H1 (cell line): ENCODE data around the gene GPC3. TPM values are rescaled to one million over a fixed set of nuclear protein-coding genes. Genes with fewer than 3 reads are reported as not detected.

ENCODE experiments used
- CTCF ChIA-PET: fragments of 300-600 bp; sonication (Branson Sonifier 250); formaldehyde crosslinking; loops from one replicate; lab custom pipeline; 2021; ENCODE audit not compliant: partially characterized antibody; lab: Charles Lee
- POLR2A ChIA-PET: fragments of 300-600 bp; sonication (Branson Sonifier 250); formaldehyde crosslinking; loops from one replicate; lab custom pipeline; 2021; ENCODE audit warnings: inconsistent platforms; ENCODE audit not compliant: partially characterized antibody; lab: Charles Lee
- DNase-seq, 2 experiments: peaks; one replicate each; pipeline versions ENCODE4 v3.0.0 to v3.0.0-alpha.2; 2010 to 2022; ENCODE audit warnings: low spot score in 2 of 2, low read depth in 1 of 2, mixed read lengths in 1 of 2
- FAIRE-seq: peaks from 2 replicates; lab custom pipeline; 2011; peaks lifted over from hg19 to GRCh38; lab: Jason Lieb, UNC
- H2AFZ ChIP-seq: 2 replicates; pipeline ENCODE4 v1.8.1; 2012; ENCODE audit warnings: low read length, inconsistent platforms
- H2AK5ac ChIP-seq: 2 replicates; pipeline ENCODE4 v1.6.1; 2013; ENCODE audit warnings: low read depth, low read length
- H2BK120ac ChIP-seq: replicated peaks from 2 replicates; pipeline ENCODE3; 2013; ENCODE audit warnings: low read depth, low read length, inconsistent platforms
- H2BK12ac ChIP-seq: 2 replicates; pipeline ENCODE4 v1.6.1; 2013; ENCODE audit warnings: low read depth, low read length
- H2BK15ac ChIP-seq: 2 replicates; pipeline ENCODE4 v1.6.1; 2013; ENCODE audit warnings: low read length
- H2BK20ac ChIP-seq: 2 replicates; pipeline ENCODE4 v1.6.1; 2013; ENCODE audit warnings: low read length
- H2BK5ac ChIP-seq: 2 replicates; pipeline ENCODE4 v1.6.1; 2013; ENCODE audit warnings: low read depth, low read length
- H3K14ac ChIP-seq: 2 replicates; pipeline ENCODE4 v1.6.1; 2013; ENCODE audit warnings: inconsistent platforms; ENCODE audit not compliant: insufficient read length
- H3K18ac ChIP-seq: 2 replicates; pipeline ENCODE4 v1.6.1; 2013; ENCODE audit warnings: low read length; ENCODE audit errors: extremely low read depth
- H3K23ac ChIP-seq: 2 replicates; pipeline ENCODE4 v1.6.1; 2013; ENCODE audit warnings: inconsistent platforms; ENCODE audit not compliant: insufficient read length
- H3K23me2 ChIP-seq: 2 replicates; pipeline ENCODE4 v1.6.1; 2013; ENCODE audit warnings: low read depth, low read length
- H3K27ac ChIP-seq: 2 replicates; pipeline ENCODE4 v1.6.1; 2011; ENCODE audit warnings: low read depth, low read length, inconsistent platforms
- H3K27me3 ChIP-seq, 4 experiments: replicated peaks in 1 of 4; 1 replicate in 1 of 4; 2 replicates in 3 of 4; pipeline versions ENCODE4 v1.6.1 to v1.8.1; 2011 to 2013; ENCODE audit warnings: low read length in 3 of 4, mild to moderate bottlenecking in 3 of 4, inconsistent platforms in 2 of 4, mixed read lengths in 2 of 4, moderate library complexity in 1 of 4; ENCODE audit not compliant: control insufficient read depth in 3 of 4, insufficient read depth in 3 of 4; ENCODE audit errors: extremely low read depth in 1 of 4
- H3K36me3 ChIP-seq, 4 experiments: 2 replicates each; pipeline versions ENCODE4 v1.6.1 to v1.8.1; 2011 to 2013; ENCODE audit warnings: mild to moderate bottlenecking in 4 of 4, low read length in 3 of 4, moderate library complexity in 2 of 4, control low read depth in 1 of 4, inconsistent platforms in 1 of 4; ENCODE audit not compliant: insufficient read depth in 4 of 4, control insufficient read depth in 2 of 4
- H3K4ac ChIP-seq: replicated peaks from 2 replicates; pipeline ENCODE3; 2013; ENCODE audit warnings: low read length, low read depth, mixed read lengths, inconsistent platforms; ENCODE audit not compliant: insufficient read length
- H3K4me1 ChIP-seq, 4 experiments: replicated peaks in 1 of 4; 1 replicate in 1 of 4; 2 replicates in 3 of 4; pipeline versions ENCODE4 v1.6.1 to v1.8.1; 2011 to 2013; ENCODE audit warnings: low read length in 3 of 4, inconsistent platforms in 2 of 4, mixed read lengths in 1 of 4; ENCODE audit not compliant: insufficient read depth in 4 of 4, control insufficient read depth in 3 of 4
- H3K4me2 ChIP-seq, 2 experiments: 2 replicates each; pipeline versions ENCODE4 v1.6.1 to v1.8.1; 2011 to 2013; ENCODE audit warnings: low read depth in 2 of 2, low read length in 2 of 2, control low read depth in 1 of 2, inconsistent platforms in 1 of 2, mild to moderate bottlenecking in 1 of 2; ENCODE audit not compliant: insufficient read depth in 1 of 2
- H3K4me3 ChIP-seq, 4 experiments: fragments of 200-600, 300-600 bp in 1 of 4; sonication (generic), shearing (Covaris generic), sonication (Bioruptor Twin) in 1 of 4; 2 replicates each; pipeline versions ENCODE4 v1.5.1 to v1.8.1; 2011 to 2016; ENCODE audit warnings: low read length in 4 of 4, low read depth in 3 of 4, control low read depth in 2 of 4, inconsistent platforms in 2 of 4, mild to moderate bottlenecking in 2 of 4, mixed read lengths in 1 of 4, moderate library complexity in 1 of 4; ENCODE audit not compliant: insufficient read depth in 2 of 4; ENCODE audit errors: extremely low read depth in 1 of 4
- H3K56ac ChIP-seq: replicated peaks from 2 replicates; pipeline ENCODE3; 2013; ENCODE audit warnings: low read depth, mild to moderate bottlenecking, mixed read lengths, low read length, inconsistent platforms; ENCODE audit not compliant: insufficient read length
- H3K79me1 ChIP-seq: 2 replicates; pipeline ENCODE4 v1.6.1; 2013; ENCODE audit warnings: low read depth, low read length, control low read depth
- H3K79me2 ChIP-seq, 2 experiments: 2 replicates each; pipeline versions ENCODE4 v1.6.1 to v1.8.1; 2012 to 2013; ENCODE audit warnings: low read length in 2 of 2, mild to moderate bottlenecking in 2 of 2, inconsistent platforms in 1 of 2; ENCODE audit not compliant: insufficient read depth in 2 of 2, control insufficient read depth in 1 of 2
- H3K9ac ChIP-seq, 4 experiments: replicated peaks in 1 of 4; 1 replicate in 1 of 4; 2 replicates in 3 of 4; pipeline versions ENCODE4 v1.6.1 to v1.8.1; 2011 to 2013; ENCODE audit warnings: low read depth in 3 of 4, low read length in 3 of 4, control low read depth in 2 of 4, mild to moderate bottlenecking in 2 of 4, moderate library complexity in 2 of 4, inconsistent platforms in 1 of 4; ENCODE audit errors: extremely low read depth in 1 of 4
- H3K9me3 ChIP-seq, 2 experiments: 2 replicates each; pipeline versions ENCODE4 v1.6.1 to v1.8.1; 2012 to 2013; ENCODE audit warnings: mild to moderate bottlenecking in 2 of 2, moderate library complexity in 2 of 2, control low read depth in 1 of 2, inconsistent platforms in 1 of 2, low read depth in 1 of 2, low read length in 1 of 2, mixed read lengths in 1 of 2; ENCODE audit not compliant: insufficient read depth in 2 of 2
- H4K20me1 ChIP-seq, 2 experiments: replicated peaks in 1 of 2; 2 replicates each; pipeline versions ENCODE3 to v1.8.1; 2011 to 2013; ENCODE audit warnings: inconsistent platforms in 2 of 2, low read length in 2 of 2, mild to moderate bottlenecking in 1 of 2; ENCODE audit not compliant: insufficient read depth in 2 of 2, control insufficient read depth in 1 of 2
- H4K5ac ChIP-seq: 2 replicates; pipeline ENCODE4 v1.6.1; 2013; ENCODE audit warnings: low read length, low read depth, mixed read lengths, inconsistent platforms; ENCODE audit not compliant: insufficient read length
- H4K8ac ChIP-seq: 2 replicates; pipeline ENCODE4 v1.8.0; 2013; ENCODE audit warnings: mild to moderate bottlenecking, moderate library complexity, low read length, inconsistent platforms; ENCODE audit not compliant: insufficient read depth; ENCODE audit errors: extremely low read depth
- H4K91ac ChIP-seq: replicated peaks from 2 replicates; pipeline ENCODE3; 2013; ENCODE audit warnings: low read length, mixed read lengths, inconsistent platforms; ENCODE audit not compliant: insufficient read length
- CBX8 ChIP-seq: fragments of 300-800, 300-1000 bp; sonication (generic); IDR thresholded peaks from 2 replicates; pipeline ENCODE4 v1.7.1; 2016; ENCODE audit warnings: low read depth, low read length, borderline replicate concordance
- CREB1 ChIP-seq: IDR thresholded peaks from 2 replicates; pipeline ENCODE4 v1.6.1; 2012; ENCODE audit warnings: inconsistent platforms
- NANOG ChIP-seq: IDR thresholded peaks from 2 replicates; pipeline ENCODE4 v1.6.1; 2011; ENCODE audit warnings: low read length, low read depth, mild to moderate bottlenecking, inconsistent platforms; ENCODE audit not compliant: insufficient read depth, poor library complexity, severe bottlenecking
- POU5F1 ChIP-seq: IDR thresholded peaks from 2 replicates; pipeline ENCODE4 v1.6.1; 2011; ENCODE audit warnings: low read depth, mild to moderate bottlenecking, low read length, moderate library complexity
- polyA plus RNA-seq, 7 experiments: library from polyadenylated mRNA; depleted of rRNA in 3 of 7; stranded (reverse) in 5 of 7; unstranded in 2 of 7; fragments of >200 nt in 5 of 7; fragments of 200-250 nt in 2 of 7; gene quantifications; 1 replicate in 5 of 7; 2 replicates in 1 of 7; 4 replicates in 1 of 7; pipeline versions ENCODE4 v1.2.1 to v1.2.3, GENCODE V29; 2011 to 2013; ENCODE audit warnings: missing spikeins in 2 of 7, mixed read lengths in 2 of 7
- total RNA-seq: library from RNA; stranded (reverse); fragmentation: NEBNext Ultra II Directional; extraction: Animal tissue kit (Norgen Biotek cat#: 25700); gene quantifications from 2 replicates; pipeline ENCODE4 v1.2.1, GENCODE V29; 2021

GPC3 gene
- total and polyA plus RNA-seq, 2 of the 8 experiments (the other 6 are each of a cell fraction or from before 2014, with no cell fraction given), result 64.8 to 71.9 TPM

GRCh38 chrX:133995759-133996158 is 10.4 kb upstream of the GPC3 start:
- no peak overlapping the region for H3K56ac ChIP-seq
- H3K14ac ChIP-seq, result no peak overlapping the region
- H3K36me3 ChIP-seq, result no peaks in the 10 kb centered on the region
- H2AK5ac ChIP-seq, result no peak overlapping the region
- no peak overlapping the region for H3K18ac ChIP-seq
- no peak overlapping the region for H4K8ac ChIP-seq
- no peak overlapping the region for H3K9ac ChIP-seq
- H2BK20ac ChIP-seq, result no peak overlapping the region
- H2AFZ ChIP-seq, result no peak overlapping the region
- H4K5ac ChIP-seq, result no peak overlapping the region
- no peak overlapping the region for H3K23ac ChIP-seq
- no peak overlapping the region for H2BK15ac ChIP-seq
- no peaks in the 10 kb centered on the region for H3K23me2 ChIP-seq
- no peaks in the 10 kb centered on the region for H3K27me3 ChIP-seq
- no peak overlapping the region for H2BK120ac ChIP-seq
- DNase-seq (no peak), FAIRE-seq (no peak)
- H4K91ac ChIP-seq, result no peak overlapping the region
- no peaks in the 10 kb centered on the region for H3K79me2 ChIP-seq
- H3K4me3 ChIP-seq, result no peak overlapping the region
- no peaks in the 10 kb centered on the region for H4K20me1 ChIP-seq
- H3K27ac ChIP-seq, result no peak overlapping the region
- CTCF ChIA-PET, result interaction anchor here (0.7 kb wide), 1 partner anchor 25 kb away, joined by 3 read pairs; no protein-coding TSS in a partner anchor
- H3K9me3 ChIP-seq, result no peaks in the 10 kb centered on the region
- H2BK5ac ChIP-seq, result no peak overlapping the region
- H3K4me2 ChIP-seq, result no peak overlapping the region
- no peaks in the 10 kb centered on the region for H3K79me1 ChIP-seq
- POLR2A ChIA-PET, result no interaction called here
- no peak overlapping the region for H2BK12ac ChIP-seq
- H3K4me1 ChIP-seq, result no peaks in the 10 kb centered on the region
- H3K4ac ChIP-seq, result no peak overlapping the region
- TF ChIP-seq CREB1 (no peak), CBX8 (no peak), NANOG (no peak), POU5F1 (no peak)
